HEK293 (cell line): Measurements from ENCODE around the gene ZNHIT2.

ENCODE experiments used
- CTCF ChIA-PET: fragments of 350-600 bp; formaldehyde crosslinking; extraction: SDS; loops from one replicate; lab custom pipeline; 2021; ENCODE audit warnings: antibody characterized with exemption; lab: Yijun Ruan, JAX
- POLR2A ChIA-PET: fragments of 300-600 bp; formaldehyde crosslinking; extraction: SDS; loops from one replicate; lab custom pipeline; 2020; ENCODE audit warnings: antibody characterized with exemption, inconsistent platforms; lab: Yijun Ruan, JAX
- H3K27ac ChIP-seq: fragments of 200-500 bp; sonication (Bioruptor generic); 2 replicates; pipeline ENCODE4 v1.5.1; 2014; ENCODE audit warnings: low read depth, low read length, control low read depth, inconsistent platforms; ENCODE audit errors: extremely low read depth
- H3K36me3 ChIP-seq, 2 experiments: fragments of 200-500 bp in 1 of 2; sonication (Bioruptor generic) in 1 of 2; 1 replicate in 1 of 2; 2 replicates in 1 of 2; pipeline ENCODE4 v1.5.1; 2014 to 2017; ENCODE audit warnings: inconsistent platforms in 2 of 2, low read length in 2 of 2; ENCODE audit not compliant: control insufficient read depth in 2 of 2, insufficient read depth in 1 of 2
- H3K4me1 ChIP-seq: fragments of 200-500 bp; sonication (Bioruptor generic); 2 replicates; pipeline ENCODE4 v1.5.1; 2014; ENCODE audit warnings: mild to moderate bottlenecking, low read length, inconsistent platforms; ENCODE audit not compliant: control insufficient read depth, insufficient read depth
- H3K4me3 ChIP-seq: 2 replicates; pipeline ENCODE4 v1.5.1; 2011; ENCODE audit warnings: low read depth, mild to moderate bottlenecking, control low read depth, low read length, moderate library complexity
- H3K9me3 ChIP-seq: fragments of 200-500 bp; sonication (Bioruptor generic); 2 replicates; pipeline ENCODE4 v1.5.1; 2014; ENCODE audit warnings: low read depth, low read length, inconsistent platforms; ENCODE audit not compliant: control insufficient read depth, insufficient read depth
- FEZF1 ChIP-seq: fragments of 450-650 bp; formaldehyde crosslinking; IDR thresholded peaks from 2 replicates; pipeline ENCODE4 v1.5.1; 2016; ENCODE audit warnings: missing biosample characterization, missing genetic modification characterization
- KLF10 ChIP-seq: fragments of 450-650 bp; IDR thresholded peaks from 2 replicates; pipeline ENCODE4 v1.5.1; 2018; ENCODE audit warnings: missing biosample characterization, mild to moderate bottlenecking, missing genetic modification characterization
- PRDM1 ChIP-seq: fragments of 450-650 bp; formaldehyde crosslinking; IDR thresholded peaks from 2 replicates; pipeline ENCODE4; 2016; ENCODE audit warnings: missing biosample characterization, missing genetic modification characterization
- ZBTB26 ChIP-seq: fragments of 450-650 bp; formaldehyde crosslinking; optimal IDR thresholded peaks from 2 replicates; pipeline ENCODE3; 2016; ENCODE audit warnings: missing biosample characterization, mild to moderate bottlenecking, missing genetic modification characterization
- ZBTB48 ChIP-seq: fragments of 450-650 bp; formaldehyde crosslinking; IDR thresholded peaks from 2 replicates; pipeline ENCODE4 v1.5.1; 2016; ENCODE audit warnings: missing biosample characterization, missing genetic modification characterization
- ZNF133 ChIP-seq: fragments of 450-650 bp; formaldehyde crosslinking; IDR thresholded peaks from 2 replicates; pipeline ENCODE4 v1.5.1; 2016; ENCODE audit warnings: missing biosample characterization, missing genetic modification characterization
- ZNF140 ChIP-seq: fragments of 450-650 bp; formaldehyde crosslinking; IDR thresholded peaks from 2 replicates; pipeline ENCODE4 v1.5.1; 2016; ENCODE audit warnings: missing biosample characterization, missing genetic modification characterization
- ZNF211 ChIP-seq: fragments of 450-650 bp; formaldehyde crosslinking; IDR thresholded peaks from 2 replicates; pipeline ENCODE4 v1.5.1; 2016; ENCODE audit warnings: low read depth, missing biosample characterization, missing genetic modification characterization
- ZNF398 ChIP-seq: fragments of 450-650 bp; formaldehyde crosslinking; IDR thresholded peaks from 2 replicates; pipeline ENCODE4 v1.5.1; 2017; ENCODE audit warnings: missing biosample characterization, missing genetic modification characterization
- ZNF510 ChIP-seq: fragments of 450-650 bp; formaldehyde crosslinking; IDR thresholded peaks from 2 replicates; pipeline ENCODE4 v1.5.1; 2018; ENCODE audit warnings: mild to moderate bottlenecking, missing genetic modification characterization, missing biosample characterization; ENCODE audit not compliant: insufficient replicate concordance
- ZNF558 ChIP-seq: fragments of 450-650 bp; formaldehyde crosslinking; IDR thresholded peaks from 2 replicates; pipeline ENCODE4 v1.5.1; 2016; ENCODE audit warnings: missing biosample characterization, missing genetic modification characterization
- ZNF580 ChIP-seq: fragments of 450-650 bp; formaldehyde crosslinking; IDR thresholded peaks from 2 replicates; pipeline ENCODE4 v1.5.1; 2016; ENCODE audit warnings: missing biosample characterization, missing genetic modification characterization
- ZNF610 ChIP-seq: fragments of 450-650 bp; formaldehyde crosslinking; IDR thresholded peaks from 2 replicates; pipeline ENCODE4 v1.5.1; 2016; ENCODE audit warnings: missing biosample characterization, missing genetic modification characterization, borderline replicate concordance
- ZNF654 ChIP-seq: fragments of 450-650 bp; formaldehyde crosslinking; IDR thresholded peaks from 2 replicates; pipeline ENCODE4 v1.5.1; 2016; ENCODE audit warnings: low read depth, missing biosample characterization, missing genetic modification characterization
- ZNF76 ChIP-seq: fragments of 450-650 bp; formaldehyde crosslinking; IDR thresholded peaks from 2 replicates; pipeline ENCODE4; 2016; ENCODE audit warnings: low read depth, missing biosample characterization, missing genetic modification characterization, borderline replicate concordance
- TF ChIP-seq, protein P1 (sequence below): fragments of 450-650 bp; formaldehyde crosslinking; IDR thresholded peaks from 2 replicates; pipeline ENCODE4 v1.5.1; 2016; ENCODE audit warnings: missing biosample characterization, missing genetic modification characterization

Gene ZNHIT2

DNA sequence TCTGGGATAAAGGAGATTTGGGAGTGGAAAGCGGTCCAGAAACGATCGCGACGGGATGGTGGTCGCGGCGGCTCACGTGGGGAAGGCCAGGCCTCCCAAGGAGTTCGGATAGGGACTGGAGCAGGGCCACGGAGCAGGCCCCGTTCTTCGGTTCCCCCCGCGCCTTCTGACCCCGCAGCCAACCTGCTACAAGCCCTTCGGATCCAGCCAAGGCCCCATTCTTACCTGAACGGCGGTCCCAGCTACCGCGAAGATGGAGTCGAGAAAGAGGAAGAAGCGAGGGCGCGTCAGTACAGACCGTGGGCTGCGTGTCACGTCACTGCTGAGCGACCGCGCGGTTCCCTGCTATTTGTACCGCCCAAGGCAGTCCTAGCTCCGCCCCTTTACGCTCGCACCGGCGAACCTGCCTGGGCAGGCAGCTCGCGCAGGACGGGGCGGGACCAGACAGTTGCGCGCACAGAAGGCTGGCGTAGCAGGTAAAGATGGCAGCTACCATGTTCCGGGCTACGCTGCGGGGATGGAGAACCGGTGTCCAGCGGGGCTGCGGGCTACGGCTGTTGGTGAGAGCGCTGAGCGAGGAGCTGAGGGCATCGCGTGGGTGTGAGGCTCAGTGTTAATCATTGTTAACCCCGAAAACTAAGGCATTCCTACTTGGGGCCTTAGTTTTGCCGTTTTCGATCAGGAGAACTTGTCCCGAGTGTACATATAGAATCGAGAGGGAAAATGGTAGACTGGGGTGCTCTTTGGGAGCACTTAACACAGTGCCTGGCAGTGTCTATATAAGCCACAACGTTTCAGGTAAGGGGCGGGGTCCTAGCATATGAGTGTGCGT lies 4.6 kb upstream of the ZNHIT2 start, which contains the start of the genes FAU and MRPL49 (continued):
- TF ChIP-seq ZNF610 (no peak), ZNF76 (peak; percentile 29; the same call in 1 of the 2 replicates), ZNF140 (tag by site-specific recombination) (no peak), ZNF654 (tag by site-specific recombination) (no peak), FEZF1 (no peak), ZNF211 (tag by site-specific recombination) (no peak), PRDM1 (no peak), ZNF580 (tag by site-specific recombination) (no peak), KLF10 (tag by site-specific recombination) (peak; percentile 33; the same call in 1 of the 2 replicates), ZNF558 (no peak), ZNF510 (no peak), ZNF398 (no peak), ZNF133 (tag by site-specific recombination) (no peak)

- Histone ChIP-seq H3K4me1 (peaks cover 3% of the 10 kb centered on the region; the same call in 1 of the 2 replicates), H3K4me3 (peak overlapping the region; percentile 72), H3K36me3 (peaks cover 3 to 61% of the 10 kb centered on the region in 2 experiments; a peak in 2 of 3 replicates), H3K9me3 (no peaks in the 10 kb centered on the region), H3K27ac (peak overlapping the region; percentile 55; the same call in 1 of the 2 replicates)
- TF ChIP-seq, protein P1, sequence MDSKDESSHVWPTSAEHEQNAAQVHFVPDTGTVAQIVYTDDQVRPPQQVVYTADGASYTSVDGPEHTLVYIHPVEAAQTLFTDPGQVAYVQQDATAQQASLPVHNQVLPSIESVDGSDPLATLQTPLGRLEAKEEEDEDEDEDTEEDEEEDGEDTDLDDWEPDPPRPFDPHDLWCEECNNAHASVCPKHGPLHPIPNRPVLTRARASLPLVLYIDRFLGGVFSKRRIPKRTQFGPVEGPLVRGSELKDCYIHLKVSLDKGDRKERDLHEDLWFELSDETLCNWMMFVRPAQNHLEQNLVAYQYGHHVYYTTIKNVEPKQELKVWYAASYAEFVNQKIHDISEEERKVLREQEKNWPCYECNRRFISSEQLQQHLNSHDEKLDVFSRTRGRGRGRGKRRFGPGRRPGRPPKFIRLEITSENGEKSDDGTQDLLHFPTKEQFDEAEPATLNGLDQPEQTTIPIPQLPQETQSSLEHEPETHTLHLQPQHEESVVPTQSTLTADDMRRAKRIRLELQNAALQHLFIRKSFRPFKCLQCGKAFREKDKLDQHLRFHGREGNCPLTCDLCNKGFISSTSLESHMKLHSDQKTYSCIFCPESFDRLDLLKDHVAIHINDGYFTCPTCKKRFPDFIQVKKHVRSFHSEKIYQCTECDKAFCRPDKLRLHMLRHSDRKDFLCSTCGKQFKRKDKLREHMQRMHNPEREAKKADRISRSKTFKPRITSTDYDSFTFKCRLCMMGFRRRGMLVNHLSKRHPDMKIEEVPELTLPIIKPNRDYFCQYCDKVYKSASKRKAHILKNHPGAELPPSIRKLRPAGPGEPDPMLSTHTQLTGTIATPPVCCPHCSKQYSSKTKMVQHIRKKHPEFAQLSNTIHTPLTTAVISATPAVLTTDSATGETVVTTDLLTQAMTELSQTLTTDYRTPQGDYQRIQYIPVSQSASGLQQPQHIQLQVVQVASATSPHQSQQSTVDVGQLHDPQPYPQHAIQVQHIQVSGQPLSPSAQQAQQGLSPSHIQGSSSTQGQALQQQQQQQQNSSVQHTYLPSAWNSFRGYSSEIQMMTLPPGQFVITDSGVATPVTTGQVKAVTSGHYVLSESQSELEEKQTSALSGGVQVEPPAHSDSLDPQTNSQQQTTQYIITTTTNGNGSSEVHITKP, result peak; percentile 39; the same call in 1 of the 2 replicates
- no peak for TF ChIP-seq ZBTB26 (tag by site-specific recombination)
- no peak for TF ChIP-seq ZBTB48
- ChIA-PET CTCF (interaction anchor here (0.7 to 3.4 kb wide), 6 partner anchors 10 to 234 kb away, joined by 3 to 37 read pairs (median 4); partner anchors contain the start of genes CDC42EP2 and TM7SF2), POLR2A (interaction anchor here (0.7 to 3.2 kb wide), 20 partner anchors 9 to 343 kb away, joined by 3 to 57 read pairs (median 6); partner anchors contain the start of genes ARL2, CAPN1, CDCA5 and NEAT1)
Observed at GRCh38 chr11:65121447-65121864, 4.0 kb upstream of the ZNHIT2 start.
